Middle frontal gyrus (tissue), 1 donor: ENCODE results near the gene BTBD1.
A peak's percentile ranks its signal among the peaks of the same experiment; 100 is the strongest.

Experiments
- DNase-seq: peaks from one replicate; pipeline ENCODE4 v3.0.0-alpha.2; 2015; ENCODE audit warnings: low spot score; ENCODE audit errors: extremely low spot score

Gene BTBD1

DNA sequence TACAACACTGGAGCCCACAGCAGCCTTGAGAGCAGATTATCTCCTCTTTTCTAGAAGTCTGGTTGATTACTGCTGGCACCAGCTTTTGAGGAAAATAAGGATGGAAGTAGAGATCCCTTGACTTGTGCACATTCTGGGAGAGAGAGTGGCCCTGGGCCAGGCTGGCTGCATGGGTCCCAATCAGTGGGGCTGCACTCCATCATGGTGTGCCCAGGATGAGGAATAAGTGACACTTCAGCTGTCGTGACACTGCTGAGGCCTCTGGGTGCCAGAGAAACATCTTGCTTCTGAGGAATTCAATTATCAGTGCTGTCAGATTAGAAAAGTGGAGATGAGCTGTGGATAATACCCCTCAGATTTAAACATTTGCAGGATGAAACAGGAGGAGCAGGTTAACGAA lies 72.0 kb downstream of the BTBD1 start:
- no peak for DNase-seq

- no peak for DNase-seq
Observed at GRCh38 chr15:82993144-82993543, 73.9 kb downstream of the BTBD1 start.

GRCh38 chr15:82992436-82992998 lies 74.5 kb downstream of the BTBD1 start:
- no peak for DNase-seq

GRCh38 chr15:82986442-82986780 lies 80.6 kb downstream of the BTBD1 start:
- DNase-seq: no peak

- DNase-seq: peak; percentile 91
Observed at GRCh38 chr15:82985688-82986441, 81.2 kb downstream of the BTBD1 start, which contains the start of gene RAMAC. RAMAC (plus strand) TSS chr15:82986210; CDS start chr15:82989019, 2,809 bp downstream.

DNA sequence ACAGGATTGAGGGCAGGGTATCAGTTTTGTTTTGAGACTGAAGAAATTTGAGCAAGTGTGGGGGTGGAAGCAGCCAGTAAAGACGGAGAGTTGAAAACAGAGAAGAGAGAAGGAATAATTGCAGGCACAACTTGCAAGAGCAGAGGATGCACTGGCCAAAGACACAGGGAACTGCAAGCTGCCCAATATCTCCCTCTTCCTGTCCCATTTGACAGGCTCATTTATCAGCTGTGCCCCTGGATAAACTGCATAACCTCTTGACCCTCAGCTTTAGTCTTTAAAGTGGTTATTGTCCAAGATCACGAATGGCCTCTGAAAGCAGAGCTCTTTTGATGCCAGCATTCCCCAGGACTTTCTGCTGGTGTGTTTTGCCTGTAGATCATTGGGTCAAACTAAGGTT lies 86.1 kb downstream of the BTBD1 start:
- no peak for DNase-seq

DNA sequence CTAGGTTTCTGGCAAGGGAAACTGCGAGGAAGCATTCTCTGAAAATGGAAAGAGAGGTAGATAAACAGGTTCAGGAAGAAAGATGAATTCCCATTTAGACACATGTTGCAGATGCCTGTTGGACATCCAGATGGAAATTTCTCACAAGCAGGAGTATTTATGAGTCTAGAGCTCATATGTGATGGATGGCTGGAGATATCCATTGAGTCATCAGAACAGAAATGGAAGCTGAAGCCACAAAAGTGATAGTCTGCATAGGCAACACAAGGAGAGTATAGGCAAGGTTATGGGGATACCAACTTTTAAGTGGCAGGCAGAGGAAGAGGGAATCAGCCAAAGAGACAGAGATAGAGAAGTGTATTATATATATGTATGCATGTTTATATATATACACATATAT lies 87.3 kb downstream of the BTBD1 start:
- DNase-seq: no peak

DNA sequence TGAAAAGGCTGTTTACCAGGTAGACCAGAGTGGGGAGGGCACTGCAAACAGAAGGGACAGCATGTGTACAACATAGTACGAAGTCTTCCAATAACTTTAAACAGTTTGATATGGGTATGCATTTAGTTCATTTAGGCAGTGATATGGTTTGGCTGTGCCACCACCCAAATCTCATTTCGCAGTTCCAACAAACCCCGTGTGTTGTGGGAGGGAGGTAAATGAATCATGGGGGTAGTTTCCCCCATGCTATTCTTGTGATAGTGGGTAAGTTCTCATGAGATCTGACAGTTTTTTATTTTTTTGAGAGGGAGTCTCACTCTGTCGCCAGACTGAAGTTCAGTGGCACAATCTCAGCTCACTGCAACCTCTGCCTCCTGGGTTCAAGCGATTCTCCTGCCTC lies 88.6 kb downstream of the BTBD1 start:
- DNase-seq: no peak

DNA sequence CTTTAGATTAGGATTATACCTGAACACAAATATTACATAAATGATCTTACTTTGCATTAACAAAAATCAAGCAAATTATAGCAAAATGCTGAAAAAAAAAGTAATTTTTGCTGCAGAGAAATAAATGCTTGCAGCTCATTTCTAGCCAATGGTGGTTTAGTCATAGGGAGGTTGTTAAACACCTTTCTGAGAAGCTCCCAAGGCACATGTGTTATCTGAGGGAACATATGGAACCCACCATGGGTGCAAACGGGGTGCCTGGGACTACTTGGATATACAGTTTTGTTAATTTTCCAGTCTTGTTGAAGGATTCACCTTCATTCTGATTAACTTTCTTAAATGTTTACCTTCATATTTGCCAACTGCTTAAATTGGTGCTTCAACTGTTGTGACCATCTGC lies 90.0 kb downstream of the BTBD1 start:
- no peak for DNase-seq

- DNase-seq: no peak
Observed at GRCh38 chr15:82972990-82973389, 94.1 kb downstream of the BTBD1 start.

DNA sequence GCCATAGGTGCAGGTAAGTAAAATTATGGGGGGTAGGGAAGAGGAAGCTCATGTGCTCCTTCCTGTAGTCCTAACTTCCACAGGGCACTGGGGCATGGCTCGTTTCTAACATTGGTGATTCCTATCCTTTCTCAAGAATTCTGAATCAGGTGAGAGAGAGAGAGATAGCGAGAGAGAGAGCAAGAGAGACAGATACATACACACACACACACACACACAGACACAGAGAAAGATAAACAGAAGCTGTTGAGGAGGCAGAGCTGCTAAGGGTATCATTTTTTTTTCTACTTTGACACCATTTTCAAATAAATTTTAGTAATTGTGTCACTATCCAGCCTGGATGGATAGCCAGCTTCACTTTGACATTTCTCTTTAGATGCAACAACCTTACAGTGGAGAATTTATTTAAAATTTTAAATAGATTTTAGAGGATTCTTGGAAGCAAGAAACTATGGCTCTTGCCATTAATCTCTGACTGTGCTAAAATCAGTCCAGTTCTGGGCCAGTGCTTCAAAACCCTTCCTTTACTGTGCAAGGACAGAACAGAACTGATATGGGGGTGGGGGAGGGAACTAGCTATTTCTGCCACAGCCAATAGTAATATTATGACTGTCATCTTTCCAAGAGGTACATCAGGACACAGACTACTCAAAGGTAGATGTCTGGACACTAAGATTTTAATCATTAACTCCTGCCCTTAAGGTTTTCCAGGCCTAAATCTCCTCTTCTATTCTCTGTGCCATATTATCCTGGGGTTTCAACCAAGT lies 95.7 kb downstream of the BTBD1 start:
- DNase-seq: no peak

- DNase-seq: no peak
Observed at GRCh38 chr15:82970696-82971095, 96.4 kb downstream of the BTBD1 start.

GRCh38 chr15:82970078-82970686 lies 96.9 kb downstream of the BTBD1 start:
- no peak for DNase-seq

DNA sequence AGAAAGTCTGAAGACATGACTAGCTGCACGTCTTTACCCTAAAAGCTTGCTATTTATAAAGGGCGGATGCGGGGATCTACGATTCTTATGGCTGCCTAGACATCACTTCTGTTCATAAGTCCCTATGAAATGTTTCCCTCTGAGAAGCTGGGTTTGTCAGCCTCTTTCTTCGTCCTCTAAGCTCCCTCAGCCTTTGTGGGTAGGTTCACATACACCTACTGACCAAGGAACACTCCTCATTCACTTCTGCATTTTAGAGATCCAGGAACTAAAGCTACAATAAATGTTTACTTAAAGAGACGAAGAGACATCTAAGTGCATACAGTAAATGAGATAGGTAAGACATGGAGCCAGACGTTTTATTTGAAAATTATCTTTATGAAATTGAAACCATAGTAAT lies 97.7 kb downstream of the BTBD1 start:
- DNase-seq: no peak

GRCh38 chr15:82968066-82968465 lies 99.0 kb downstream of the BTBD1 start:
- no peak for DNase-seq

DNA sequence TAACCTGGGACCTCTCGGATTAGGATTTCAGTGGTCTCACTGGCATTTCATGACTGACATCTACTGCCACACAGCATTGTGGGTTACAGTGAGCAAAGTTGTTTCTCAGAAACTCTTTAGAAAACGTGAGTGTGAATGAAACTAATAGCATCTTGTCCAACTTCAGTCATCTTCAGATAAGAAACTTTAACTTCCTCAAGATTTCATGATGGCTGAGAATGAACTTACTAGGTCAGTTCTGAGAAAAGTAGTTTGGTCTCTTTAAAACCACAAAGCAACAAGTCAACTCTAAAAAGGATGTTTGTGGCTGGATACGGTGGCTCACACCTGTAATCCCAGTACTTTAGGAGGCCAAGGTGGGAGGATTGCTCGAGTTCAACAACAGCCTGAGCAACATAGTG lies 100.4 kb downstream of the BTBD1 start:
- no peak for DNase-seq
